NB4 (cell line): ENCODE data around the gene CCDC81.

ENCODE experiments used
- DNase-seq: peaks from one replicate; pipeline ENCODE4 v3.0.0; 2010; ENCODE audit warnings: low read depth
- H3K4me3 ChIP-seq: one replicate; pipeline ENCODE4 v1.5.1; 2011; ENCODE audit warnings: mild to moderate bottlenecking, low read depth, low read length, moderate library complexity
- CTCF ChIP-seq: IDR thresholded peaks from one replicate; pipeline ENCODE4 v1.5.1; 2012; ENCODE audit warnings: low read depth, low read length
- MAX ChIP-seq: IDR thresholded peaks from 2 replicates; pipeline ENCODE4 v1.6.1; 2011; ENCODE audit warnings: low read depth, low read length
- MYC ChIP-seq: IDR thresholded peaks from 2 replicates; pipeline ENCODE4 v1.6.1; 2011; ENCODE audit warnings: low read depth, low read length
- POLR2A ChIP-seq: IDR thresholded peaks from 2 replicates; pipeline ENCODE4 v1.6.1; 2011; ENCODE audit warnings: mild to moderate bottlenecking; ENCODE audit not compliant: insufficient read length; ENCODE audit errors: extremely low read depth

The CCDC81 gene

GRCh38 chr11:86358720-86359119 lies 16.0 kb upstream of the CCDC81 start:
- H3K4me3 ChIP-seq, result no peak overlapping the region
- DNase-seq, result no peak
- no peak for TF ChIP-seq MYC
- TF ChIP-seq MAX, result no peak

- DNase-seq, result no peak
- H3K4me3 ChIP-seq, result no peak overlapping the region
- no peak for TF ChIP-seq MYC
- TF ChIP-seq CTCF, result no peak
- no peak for TF ChIP-seq MAX
- TF ChIP-seq POLR2A, result no peak
Observed at GRCh38 chr11:86360775-86361395, 13.8 kb upstream of the CCDC81 start.

GRCh38 chr11:86363424-86363823 lies 11.3 kb upstream of the CCDC81 start:
- no peak overlapping the region for H3K4me3 ChIP-seq
- DNase-seq, result no peak
- no peak for TF ChIP-seq POLR2A
- no peak for TF ChIP-seq MYC
- TF ChIP-seq CTCF, result no peak
- TF ChIP-seq MAX, result no peak

- TF ChIP-seq POLR2A (no peak), MYC (no peak), CTCF (no peak), MAX (no peak)
- no peak for DNase-seq
- H3K4me3 ChIP-seq, result no peak overlapping the region
Observed at GRCh38 chr11:86365546-86365945, 9.1 kb upstream of the CCDC81 start.

- TF ChIP-seq MAX (no peak), CTCF (no peak), MYC (no peak), POLR2A (no peak)
- no peak for DNase-seq
- H3K4me3 ChIP-seq, result no peak overlapping the region
Observed at GRCh38 chr11:86369668-86370067, 5.0 kb upstream of the CCDC81 start.

- H3K4me3 ChIP-seq, result no peak overlapping the region
- TF ChIP-seq MYC (no peak), POLR2A (no peak), MAX (no peak), CTCF (no peak)
- no peak for DNase-seq
Observed at GRCh38 chr11:86370171-86370570, 4.5 kb upstream of the CCDC81 start.
